Body of pancreas (tissue), 4 donors: ENCODE results near the gene MYL12B. TPM values are rescaled to one million over a fixed set of nuclear protein-coding genes. Genes with fewer than 3 reads are reported as not detected.
"Not testable (repeated sequence)": the region's sequence is repeated elsewhere in the genome, so short reads cannot be mapped to it uniquely, and the experiment has no call there.

Experiments
- ATAC-seq: fragments of 150-250 bp; one replicate; pipeline ENCODE4 v1.9.1; 2016
- DNase-seq, 4 donors: peaks; one replicate each; pipeline ENCODE4 v3.0.0-alpha.2; 2019
- H3K27ac ChIP-seq, 4 donors: fragments of 200-600 bp; sonication (generic); 1 replicate in 3 of 4; 2 replicates in 1 of 4; pipeline versions ENCODE4 v1.5.1 to v1.6.1; 2016 to 2019; ENCODE audit warnings: mild to moderate bottlenecking in 1 of 4, mixed read lengths in 1 of 4, moderate library complexity in 1 of 4
- H3K27me3 ChIP-seq, 2 donors: fragments of 200-600 bp; sonication (generic); one replicate each; pipeline ENCODE4 v1.6.0; 2016; ENCODE audit warnings: mild to moderate bottlenecking in 1 of 2
- H3K36me3 ChIP-seq, 2 donors: fragments of 200-600 bp; sonication (generic); replicated peaks in 1 of 2; 2 replicates each; pipeline ENCODE4 v1.5.1; 2016; ENCODE audit warnings: low read depth in 2 of 2; ENCODE audit not compliant: insufficient read depth in 1 of 2
- H3K4me1 ChIP-seq: fragments of 200-600 bp; sonication (generic); one replicate; pipeline ENCODE4 v1.6.0; 2016
- H3K4me3 ChIP-seq, 2 donors: fragments of 200-600 bp; sonication (generic); 1 replicate in 1 of 2; 2 replicates in 1 of 2; pipeline ENCODE4 v1.5.1; 2016 to 2019
- H3K9me3 ChIP-seq, 3 donors: fragments of 200-600 bp; sonication (generic); 1 replicate in 2 of 3; 2 replicates in 1 of 3; pipeline ENCODE4 v1.5.1; 2016
- POLR2A ChIP-seq, 3 donors: fragments of 450-650 bp; IDR thresholded peaks; one replicate each; pipeline ENCODE4 v1.6.1; 2016; ENCODE audit warnings: antibody characterized with exemption in 3 of 3, mild to moderate bottlenecking in 2 of 3
- WGBS, 2 donors: methylation state at CpG; one replicate each; pipeline ENCODE4 v1.1.5; 2017; 5-methylcytosine and 5-hydroxymethylcytosine counted together
- intact Hi-C: fragments of 100-400 bp; cut with DNase I; formaldehyde crosslinking; loops from one replicate; pipeline ENCODE4 v1.15.1; 2023
- total RNA-seq, 2 donors: library from RNA; depleted of rRNA; stranded (reverse); fragments of >200 nt; gene quantifications; one replicate each; pipeline ENCODE4 v1.1.0, GENCODE V29; 2016
- TF ChIP-seq, protein P1 (sequence below), 7 experiments: fragments of 450-650 bp in 4 of 7; fragments of 200-600 bp in 3 of 7; sonication (generic) in 3 of 7; IDR thresholded peaks; one replicate each; pipeline ENCODE4 v1.5.1; 2016 to 2019; ENCODE audit warnings: antibody characterized with exemption in 7 of 7

The MYL12B gene
- total RNA-seq, 2 donors from 2014 or later: 84.7 to 121 TPM

GRCh38 chr18:3305354-3305762 is 43.4 kb downstream of the MYL12B start:
- TF ChIP-seq, protein P1, sequence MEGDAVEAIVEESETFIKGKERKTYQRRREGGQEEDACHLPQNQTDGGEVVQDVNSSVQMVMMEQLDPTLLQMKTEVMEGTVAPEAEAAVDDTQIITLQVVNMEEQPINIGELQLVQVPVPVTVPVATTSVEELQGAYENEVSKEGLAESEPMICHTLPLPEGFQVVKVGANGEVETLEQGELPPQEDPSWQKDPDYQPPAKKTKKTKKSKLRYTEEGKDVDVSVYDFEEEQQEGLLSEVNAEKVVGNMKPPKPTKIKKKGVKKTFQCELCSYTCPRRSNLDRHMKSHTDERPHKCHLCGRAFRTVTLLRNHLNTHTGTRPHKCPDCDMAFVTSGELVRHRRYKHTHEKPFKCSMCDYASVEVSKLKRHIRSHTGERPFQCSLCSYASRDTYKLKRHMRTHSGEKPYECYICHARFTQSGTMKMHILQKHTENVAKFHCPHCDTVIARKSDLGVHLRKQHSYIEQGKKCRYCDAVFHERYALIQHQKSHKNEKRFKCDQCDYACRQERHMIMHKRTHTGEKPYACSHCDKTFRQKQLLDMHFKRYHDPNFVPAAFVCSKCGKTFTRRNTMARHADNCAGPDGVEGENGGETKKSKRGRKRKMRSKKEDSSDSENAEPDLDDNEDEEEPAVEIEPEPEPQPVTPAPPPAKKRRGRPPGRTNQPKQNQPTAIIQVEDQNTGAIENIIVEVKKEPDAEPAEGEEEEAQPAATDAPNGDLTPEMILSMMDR (IDR thresholded peaks at IDR 0.05): no peak
- TF ChIP-seq POLR2A (IDR thresholded peaks at IDR 0.05): no peak
- WGBS, 2 donors: 60 to 74% methylated on average over 7 of the region's 7 CpGs
- H3K27ac ChIP-seq: no peak overlapping the region
- no peaks in the 10 kb centered on the region for H3K36me3 ChIP-seq
- intact Hi-C loops: no loop called here
- ATAC-seq: no peak
- H3K4me1 ChIP-seq: no peaks in the 10 kb centered on the region
- peak in 1 of 4 donors; percentile 14 for DNase-seq
- no peak overlapping the region for H3K4me3 ChIP-seq
- H3K27me3 ChIP-seq: no peaks in the 10 kb centered on the region
- H3K9me3 ChIP-seq: no peaks in the 10 kb centered on the region

- Histone ChIP-seq H3K27ac (no peak overlapping the region), H3K9me3 (no peaks in the 10 kb centered on the region), H3K4me3 (no peak overlapping the region), H3K36me3 (no peaks in the 10 kb centered on the region), H3K4me1 (no peaks in the 10 kb centered on the region), H3K27me3 (no peaks in the 10 kb centered on the region)
- TF ChIP-seq, protein P1 (IDR thresholded peaks at IDR 0.05): no peak
- no peak for TF ChIP-seq POLR2A (IDR thresholded peaks at IDR 0.05)
- 31 to 39% methylated on average over 8 of the region's 8 CpGs for WGBS, 2 donors
- no peak for ATAC-seq
- intact Hi-C loops: no loop called here
- DNase-seq: no peak
These were observed 44.0 kb downstream of the MYL12B start for GRCh38 chr18:3305933-3306332.

DNA sequence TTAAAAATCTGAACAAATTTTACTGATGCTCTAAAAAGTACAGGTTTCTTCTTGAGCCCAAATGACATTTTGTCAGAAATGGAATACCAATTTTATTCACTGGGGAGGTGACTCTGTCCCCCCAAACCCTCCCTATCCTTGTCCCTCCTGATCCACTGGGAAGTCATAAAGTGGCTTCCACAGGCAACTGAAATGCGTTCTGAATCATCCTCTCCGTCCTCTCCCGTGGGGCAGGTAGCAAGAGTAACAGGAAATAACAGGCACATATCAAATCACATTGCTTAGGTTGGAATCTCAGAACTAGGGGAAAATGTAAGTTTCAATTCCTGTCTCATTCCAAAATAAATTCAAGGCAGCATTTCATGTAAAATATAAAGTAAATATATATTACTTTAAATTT is 44.5 kb downstream of the MYL12B start:
- Histone ChIP-seq H3K27ac (no peak overlapping the region), H3K4me3 (no peak overlapping the region), H3K9me3 (no peaks in the 10 kb centered on the region), H3K36me3 (no peaks in the 10 kb centered on the region), H3K4me1 (no peaks in the 10 kb centered on the region), H3K27me3 (no peaks in the 10 kb centered on the region)
- ATAC-seq: no peak
- intact Hi-C loops: no loop called here
- no peak for TF ChIP-seq POLR2A (IDR thresholded peaks at IDR 0.05)
- WGBS, 2 donors: 70 to 75% methylated on average over 3 of the region's 3 CpGs
- no peak for DNase-seq

DNA sequence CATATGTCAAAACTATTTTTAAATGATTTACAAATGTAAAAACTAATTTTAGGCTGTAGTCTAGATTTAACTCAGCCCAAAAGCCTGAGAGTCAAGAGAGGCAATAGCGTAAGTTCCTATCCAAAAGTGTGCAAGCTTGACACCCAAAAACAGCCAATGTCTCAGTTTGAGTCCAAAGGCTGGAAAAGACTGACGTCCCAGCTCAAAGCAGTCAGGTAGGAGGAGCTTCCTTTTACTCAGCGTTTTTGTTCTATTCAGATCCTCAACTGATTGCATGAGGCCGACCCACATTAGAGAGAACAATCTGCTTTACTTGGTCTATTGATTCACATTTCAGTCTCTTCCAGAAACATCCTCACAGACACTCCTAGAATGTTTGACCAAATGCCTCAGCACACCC is 51.8 kb downstream of the MYL12B start:
- H3K4me1 ChIP-seq: no peaks in the 10 kb centered on the region
- no peak for DNase-seq
- H3K27me3 ChIP-seq: no peaks in the 10 kb centered on the region
- no peak overlapping the region for H3K27ac ChIP-seq
- no peak for TF ChIP-seq POLR2A (IDR thresholded peaks at IDR 0.05)
- TF ChIP-seq, protein P1 (IDR thresholded peaks at IDR 0.05): no peak
- no peaks in the 10 kb centered on the region for H3K36me3 ChIP-seq
- ATAC-seq: no peak
- intact Hi-C loops: no loop called here
- H3K4me3 ChIP-seq: no peak overlapping the region
- 46 to 47% methylated on average over 4 of the region's 4 CpGs for WGBS, 2 donors
- H3K9me3 ChIP-seq: no peaks in the 10 kb centered on the region

DNA sequence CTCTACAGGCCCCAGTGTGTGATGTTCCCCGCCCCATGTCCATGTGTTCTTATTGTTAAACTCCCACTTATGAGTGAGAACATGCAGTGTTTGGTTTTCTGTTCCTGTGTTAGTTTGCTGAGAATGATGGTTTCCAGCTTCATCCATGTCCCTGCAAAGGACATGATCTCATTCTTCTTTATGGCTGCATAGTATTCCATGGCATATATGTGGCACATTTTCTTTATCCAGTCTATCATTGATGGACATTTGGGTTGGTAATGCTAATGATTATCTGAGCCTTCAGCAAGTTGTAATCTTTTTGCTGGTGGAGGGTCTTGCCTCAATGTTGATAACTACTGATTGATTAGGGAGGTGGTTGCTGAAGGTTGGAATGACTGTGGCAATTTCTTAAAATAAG is 53.4 kb downstream of the MYL12B start:
- ATAC-seq, H3K27me3 ChIP-seq, H3K9me3 ChIP-seq, H3K4me3 ChIP-seq, H3K36me3 ChIP-seq, DNase-seq, H3K4me1 ChIP-seq, H3K27ac ChIP-seq, intact Hi-C loops: not testable (repeated sequence)
- 78 to 92% methylated on average over 1 of the region's 1 CpG for WGBS, 2 donors

- no peak for ATAC-seq
- WGBS, 2 donors: 63 to 72% methylated on average over 5 of the region's 5 CpGs
- Histone ChIP-seq H3K4me3 (no peak overlapping the region), H3K27me3 (no peaks in the 10 kb centered on the region), H3K9me3 (no peaks in the 10 kb centered on the region), H3K27ac (no peak overlapping the region), H3K36me3 (no peaks in the 10 kb centered on the region), H3K4me1 (no peaks in the 10 kb centered on the region)
- intact Hi-C loops: no loop called here
- TF ChIP-seq, protein P1 (IDR thresholded peaks at IDR 0.05): no peak
- TF ChIP-seq POLR2A (IDR thresholded peaks at IDR 0.05): no peak
- DNase-seq: no peak
These were observed 57.5 kb downstream of the MYL12B start for GRCh38 chr18:3319399-3319798.
